Airway epithelial cell (primary cell): ENCODE results near the gene LRRC52. TPM values are rescaled to one million over a fixed set of nuclear protein-coding genes. Genes with fewer than 3 reads are reported as not detected.

Experiments used
- total RNA-seq: library from RNA; depleted of rRNA; stranded (reverse); fragments of >200 nt; gene quantifications from 2 replicates; pipeline ENCODE4 v1.2.3, GENCODE V29; 2015

LRRC52 gene, protein sequence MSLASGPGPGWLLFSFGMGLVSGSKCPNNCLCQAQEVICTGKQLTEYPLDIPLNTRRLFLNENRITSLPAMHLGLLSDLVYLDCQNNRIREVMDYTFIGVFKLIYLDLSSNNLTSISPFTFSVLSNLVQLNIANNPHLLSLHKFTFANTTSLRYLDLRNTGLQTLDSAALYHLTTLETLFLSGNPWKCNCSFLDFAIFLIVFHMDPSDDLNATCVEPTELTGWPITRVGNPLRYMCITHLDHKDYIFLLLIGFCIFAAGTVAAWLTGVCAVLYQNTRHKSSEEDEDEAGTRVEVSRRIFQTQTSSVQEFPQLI
- total RNA-seq = not detected in 2 replicates

DNA sequence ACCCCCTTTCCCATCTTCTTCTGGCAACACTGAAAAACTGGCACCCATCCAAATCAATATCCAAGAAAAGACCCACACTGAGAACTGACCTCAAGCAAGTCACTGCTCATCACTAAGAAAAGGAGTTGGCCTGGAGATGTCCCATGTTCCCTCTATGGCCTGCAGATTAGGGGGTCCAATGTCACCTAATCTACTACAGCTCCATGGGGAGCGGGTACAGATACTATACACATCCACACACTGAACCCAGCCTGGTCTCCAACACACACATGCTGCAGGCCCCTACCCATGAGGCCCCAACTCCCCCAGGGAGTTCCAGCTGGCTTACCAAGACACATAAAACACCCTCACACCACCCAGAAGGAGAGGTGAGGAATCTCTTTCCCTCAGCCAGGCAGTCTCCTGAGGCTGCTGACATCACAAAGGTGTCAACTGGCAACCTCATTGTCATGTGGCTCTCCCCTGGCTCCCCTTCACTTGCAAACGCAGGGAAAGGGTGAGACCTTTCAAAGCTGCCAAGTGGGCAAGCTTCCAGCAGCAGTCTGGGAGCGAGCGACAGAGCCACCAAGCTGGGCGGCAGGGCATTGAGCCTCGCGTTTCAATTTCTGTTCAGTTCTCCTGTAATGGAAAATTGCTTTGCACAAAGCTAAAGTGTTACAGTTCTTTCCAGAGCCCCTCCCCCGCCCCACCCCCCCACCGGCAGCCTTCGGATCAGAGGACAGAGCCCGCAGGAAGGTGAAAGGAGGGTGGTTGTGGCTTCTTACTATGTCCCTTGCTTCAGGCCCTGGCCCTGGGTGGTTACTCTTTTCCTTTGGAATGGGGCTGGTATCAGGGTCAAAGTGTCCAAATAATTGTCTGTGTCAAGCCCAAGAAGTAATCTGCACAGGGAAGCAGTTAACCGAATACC lies at the start of gene LRRC52:
Gene LRRC52 (plus strand): TSS at position 469 of the 907 bp plus-strand sequence. CDS start 297 bp downstream, at position 766.

Other genes with a start within 250 kb of the LRRC52 start
- not detected in 2 replicates for gene LMX1A, start 187.3 kb upstream of the LRRC52 start, total RNA-seq
- not detected in 2 replicates for gene RXRG, start 98.9 kb upstream of the LRRC52 start, total RNA-seq
- 109 and 138 TPM in 2 replicates for gene MGST3, start 87.2 kb downstream of the LRRC52 start, total RNA-seq
- gene ALDH9A1, start 154.6 kb downstream of the LRRC52 start, total RNA-seq = 66.8 and 84.7 TPM in 2 replicates
- 57.8 and 87.9 TPM in 2 replicates for gene TMCO1, start 224.9 kb downstream of the LRRC52 start, total RNA-seq